Neural cell (in vitro differentiated cells): ENCODE data around the gene MUC6.

ENCODE experiments used
- CTCF ChIP-seq: fragments of 450-650 bp; IDR thresholded peaks from 2 replicates; pipeline ENCODE4 v1.5.1; 2014; ENCODE audit warnings: antibody characterized with exemption, mild to moderate bottlenecking, moderate library complexity; ENCODE audit not compliant: poor library complexity, severe bottlenecking
- EP300 ChIP-seq: fragments of 450-650 bp; conservative IDR thresholded peaks from 2 replicates; pipeline ENCODE4 v1.6.1; 2014; ENCODE audit warnings: antibody characterized with exemption, mild to moderate bottlenecking, moderate library complexity; ENCODE audit not compliant: poor library complexity, severe bottlenecking
- POLR2AphosphoS5 ChIP-seq: IDR thresholded peaks from 2 replicates; pipeline ENCODE4 v1.6.1; 2012
- RAD21 ChIP-seq: fragments of 450-650 bp; conservative IDR thresholded peaks from 2 replicates; pipeline ENCODE4 v1.6.1; 2014; ENCODE audit warnings: antibody characterized with exemption, mild to moderate bottlenecking, moderate library complexity

- TF ChIP-seq CTCF (no peak), POLR2AphosphoS5 (no peak), EP300 (no peak), RAD21 (no peak)
Observed at GRCh38 chr11:1011320-1011698, 25.2 kb downstream of the MUC6 start.
